Amygdala (tissue), 56 donors: ENCODE measurements around the gene PAEP.
"Not testable (repeated sequence)": the region's sequence is repeated elsewhere in the genome, so short reads cannot be mapped to it uniquely, and the experiment has no call there.

ENCODE experiments used
- DNase-seq, 56 donors: peaks; one replicate each; lab custom pipeline; 2025; lab: John Stamatoyannopoulos, UW

PAEP gene

GRCh38 chr9:135525241-135526088 lies 36.1 kb upstream of the PAEP start:
- DNase-seq: no peak

- DNase-seq: no peak
These were observed 35.3 kb upstream of the PAEP start for GRCh38 chr9:135526089-135526729.

- no peak for DNase-seq
These were observed 34.6 kb upstream of the PAEP start for GRCh38 chr9:135526730-135527571.

- DNase-seq: not testable (repeated sequence)
These were observed 32.6 kb upstream of the PAEP start for GRCh38 chr9:135528842-135529435.

- DNase-seq: no peak
These were observed 31.4 kb upstream of the PAEP start for GRCh38 chr9:135530146-135530545.

- DNase-seq: no peak
These were observed 30.5 kb upstream of the PAEP start for GRCh38 chr9:135531096-135531495.

GRCh38 chr9:135533113-135533512 lies 28.4 kb upstream of the PAEP start:
- DNase-seq: no peak

GRCh38 chr9:135533674-135534073 lies 27.9 kb upstream of the PAEP start:
- DNase-seq: no peak

GRCh38 chr9:135534192-135534711 lies 27.3 kb upstream of the PAEP start:
- not testable (repeated sequence) for DNase-seq

GRCh38 chr9:135534826-135535225 lies 26.7 kb upstream of the PAEP start:
- DNase-seq: not testable (repeated sequence)

GRCh38 chr9:135535631-135536030 lies 25.9 kb upstream of the PAEP start:
- not testable (repeated sequence) for DNase-seq

GRCh38 chr9:135536216-135536615 lies 25.3 kb upstream of the PAEP start:
- DNase-seq: no peak

GRCh38 chr9:135543262-135543894 lies 18.2 kb upstream of the PAEP start:
- DNase-seq: not testable (repeated sequence)

GRCh38 chr9:135544981-135545635 lies 16.4 kb upstream of the PAEP start:
- no peak for DNase-seq

GRCh38 chr9:135545646-135546176 lies 15.8 kb upstream of the PAEP start, which contains the start of gene OBP2A:
Gene OBP2A, plus strand, starts transcription at chr9:135546126. Its CDS starts 55 bp downstream, at chr9:135546181.
- not testable (repeated sequence) for DNase-seq

GRCh38 chr9:135546792-135547617 lies 14.6 kb upstream of the PAEP start:
- DNase-seq: not testable (repeated sequence)

GRCh38 chr9:135547756-135548736 lies 13.5 kb upstream of the PAEP start:
- no peak for DNase-seq
